GM18907 (cell line): ENCODE data around the gene GAP43.

ENCODE experiments used
- ATAC-seq: cut with Tn5 transposase; IDR thresholded peaks from one replicate; pipeline ENCODE4 v1.9.1; 2021; ENCODE audit warnings: mild to moderate bottlenecking, moderate library complexity; ENCODE audit not compliant: unreplicated experiment

Gene GAP43, protein sequence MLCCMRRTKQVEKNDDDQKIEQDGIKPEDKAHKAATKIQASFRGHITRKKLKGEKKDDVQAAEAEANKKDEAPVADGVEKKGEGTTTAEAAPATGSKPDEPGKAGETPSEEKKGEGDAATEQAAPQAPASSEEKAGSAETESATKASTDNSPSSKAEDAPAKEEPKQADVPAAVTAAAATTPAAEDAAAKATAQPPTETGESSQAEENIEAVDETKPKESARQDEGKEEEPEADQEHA

GRCh38 chr3:115623044-115623868, at the start of gene GAP43:
Gene GAP43, plus strand, starts transcription at chr3:115623510. Its CDS starts 180 bp downstream, at chr3:115623690.
- ATAC-seq = no peak

- no peak for ATAC-seq
These were observed 46.9 kb upstream of the GAP43 start for GRCh38 chr3:115576325-115576875.

GRCh38 chr3:115577000-115577399, 46.3 kb upstream of the GAP43 start:
- no peak for ATAC-seq

GRCh38 chr3:115578331-115578730, 45.0 kb upstream of the GAP43 start:
- no peak for ATAC-seq

GRCh38 chr3:115580566-115580965, 42.7 kb upstream of the GAP43 start:
- no peak for ATAC-seq

- ATAC-seq = no peak
These were observed 41.8 kb upstream of the GAP43 start for GRCh38 chr3:115581362-115582135.

- ATAC-seq = no peak
These were observed 34.9 kb upstream of the GAP43 start for GRCh38 chr3:115588201-115589115.

DNA sequence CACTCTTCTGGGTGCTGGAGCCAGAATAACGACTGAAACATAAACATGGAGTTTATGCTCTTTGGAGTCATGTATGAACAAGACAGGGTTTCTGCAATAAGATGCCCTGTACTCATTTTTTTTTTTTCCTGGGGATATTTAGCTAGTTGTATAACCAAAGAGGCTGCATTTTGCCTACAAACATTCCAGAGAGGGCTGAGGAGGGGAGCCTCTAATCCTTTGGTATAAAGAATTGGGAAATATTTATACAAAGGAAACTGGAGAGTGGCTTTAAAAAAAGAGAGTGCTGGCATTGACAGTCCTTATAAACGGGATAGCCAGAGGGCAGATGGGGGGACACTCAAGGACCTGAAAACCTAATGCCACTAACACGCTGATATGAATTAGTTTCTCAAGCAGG, 32.4 kb upstream of the GAP43 start:
- no peak for ATAC-seq

- no peak for ATAC-seq
These were observed 27.6 kb upstream of the GAP43 start for GRCh38 chr3:115595611-115596275.

DNA sequence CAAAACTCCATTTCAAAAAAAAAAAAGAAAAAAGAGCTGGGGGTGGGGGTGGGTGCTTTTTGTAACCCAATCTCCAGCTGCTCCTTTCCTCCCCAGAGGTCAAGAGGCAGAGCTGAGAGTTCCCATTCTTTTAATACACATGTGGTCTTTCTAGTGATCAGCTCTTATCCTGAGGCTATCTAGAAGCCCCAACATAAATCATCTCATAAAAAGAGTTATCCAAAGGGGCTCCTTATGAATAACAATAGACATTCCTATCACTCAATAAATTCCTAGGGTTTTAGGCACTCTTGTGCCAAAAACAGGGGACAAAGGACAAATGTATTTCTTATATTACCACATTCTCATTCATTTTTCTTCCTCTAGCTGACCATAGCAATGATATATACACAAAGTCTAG, 25.1 kb upstream of the GAP43 start:
- ATAC-seq = no peak

- no peak for ATAC-seq
These were observed 21.1 kb upstream of the GAP43 start for GRCh38 chr3:115602194-115602593.

DNA sequence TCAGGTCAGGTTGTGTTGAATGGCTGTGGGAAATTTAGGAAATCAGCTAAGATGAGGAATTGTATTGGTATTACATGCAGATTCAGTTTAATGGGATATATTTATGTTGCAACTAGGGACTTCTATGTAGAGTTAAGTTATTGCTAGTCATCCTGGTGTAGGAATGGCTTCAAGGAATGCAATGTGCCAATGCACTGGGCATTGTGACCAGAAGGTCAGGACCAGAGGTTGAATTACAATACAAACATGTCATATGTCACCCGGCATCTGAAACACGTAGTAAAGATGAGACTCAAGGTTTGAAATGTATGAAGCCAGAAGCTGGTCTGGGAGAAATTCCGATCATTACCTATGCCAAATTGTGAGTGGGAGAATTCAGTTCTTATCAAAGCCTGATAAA, 11.7 kb upstream of the GAP43 start:
- no peak for ATAC-seq

GRCh38 chr3:115615001-115615814, 8.1 kb upstream of the GAP43 start:
- no peak for ATAC-seq

- ATAC-seq = no peak
These were observed 6.8 kb upstream of the GAP43 start for GRCh38 chr3:115616461-115616860.

- ATAC-seq = no peak
These were observed 5.7 kb upstream of the GAP43 start for GRCh38 chr3:115617591-115617990.

DNA sequence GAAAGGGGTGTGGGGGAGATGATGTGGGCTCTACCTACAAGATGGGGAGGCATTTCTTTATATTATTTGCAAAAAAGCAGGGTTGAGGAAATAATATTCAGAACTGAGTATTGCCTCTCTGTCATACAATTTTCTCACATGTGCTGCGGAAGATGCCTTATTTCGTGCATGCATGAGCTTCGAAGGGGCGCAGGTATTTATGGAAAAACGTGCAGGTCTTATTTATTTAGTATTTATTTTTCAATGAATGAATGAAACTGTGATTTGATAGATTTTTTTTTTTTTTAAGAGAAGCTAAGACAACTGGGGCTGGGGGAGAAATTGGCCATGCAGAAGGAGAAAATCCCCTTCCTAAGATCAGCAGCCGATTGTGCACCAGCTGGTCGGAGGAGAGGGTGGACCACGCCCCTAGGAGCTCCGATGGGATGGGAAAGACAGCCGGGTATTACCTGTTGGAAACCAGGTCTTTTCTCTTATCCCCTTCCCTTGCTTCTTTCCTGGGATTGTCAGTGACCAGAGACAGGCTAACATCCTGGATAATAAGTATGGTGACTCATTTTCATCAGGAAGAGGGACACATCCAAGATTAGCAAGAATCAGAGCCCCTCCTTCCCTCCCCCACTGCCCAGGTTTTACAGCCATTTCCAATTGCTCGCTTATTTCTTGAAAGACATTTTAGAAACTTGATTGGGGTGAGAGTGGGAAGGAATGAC, 875 bp downstream of the GAP43 start:
- ATAC-seq = no peak

- ATAC-seq = no peak
These were observed 1.6 kb downstream of the GAP43 start for GRCh38 chr3:115624901-115625300.

- ATAC-seq = no peak
These were observed 2.7 kb downstream of the GAP43 start for GRCh38 chr3:115626006-115626409.
